A549 (cell line): ENCODE measurements around the gene TMPRSS4.

Experiments
- CTCF ChIP-seq: fragments of >200 bp; sonication (Bioruptor Twin); formaldehyde crosslinking; IDR thresholded peaks from 3 replicates; pipeline ENCODE4 v1.5.1; 2016
- JUN ChIP-seq, 2 experiments: fragments of >200 bp; sonication (Bioruptor Twin); formaldehyde crosslinking; IDR thresholded peaks; 2 replicates in 1 of 2; 3 replicates in 1 of 2; pipeline ENCODE4 v1.6.1; 2016 to 2017
- POLR2A ChIP-seq: IDR thresholded peaks from 2 replicates; pipeline ENCODE4 v1.6.1; 2012; ENCODE audit warnings: mild to moderate bottlenecking, low read length

- TF ChIP-seq CTCF (no peak), POLR2A (no peak), JUN (IDR thresholded peaks at IDR 0.05) (no peak)
These were observed 52.7 kb downstream of the TMPRSS4 start for GRCh38 chr11:118129471-118130172.
